ENCODE results near the gene KIZ.

KIZ gene

DNA sequence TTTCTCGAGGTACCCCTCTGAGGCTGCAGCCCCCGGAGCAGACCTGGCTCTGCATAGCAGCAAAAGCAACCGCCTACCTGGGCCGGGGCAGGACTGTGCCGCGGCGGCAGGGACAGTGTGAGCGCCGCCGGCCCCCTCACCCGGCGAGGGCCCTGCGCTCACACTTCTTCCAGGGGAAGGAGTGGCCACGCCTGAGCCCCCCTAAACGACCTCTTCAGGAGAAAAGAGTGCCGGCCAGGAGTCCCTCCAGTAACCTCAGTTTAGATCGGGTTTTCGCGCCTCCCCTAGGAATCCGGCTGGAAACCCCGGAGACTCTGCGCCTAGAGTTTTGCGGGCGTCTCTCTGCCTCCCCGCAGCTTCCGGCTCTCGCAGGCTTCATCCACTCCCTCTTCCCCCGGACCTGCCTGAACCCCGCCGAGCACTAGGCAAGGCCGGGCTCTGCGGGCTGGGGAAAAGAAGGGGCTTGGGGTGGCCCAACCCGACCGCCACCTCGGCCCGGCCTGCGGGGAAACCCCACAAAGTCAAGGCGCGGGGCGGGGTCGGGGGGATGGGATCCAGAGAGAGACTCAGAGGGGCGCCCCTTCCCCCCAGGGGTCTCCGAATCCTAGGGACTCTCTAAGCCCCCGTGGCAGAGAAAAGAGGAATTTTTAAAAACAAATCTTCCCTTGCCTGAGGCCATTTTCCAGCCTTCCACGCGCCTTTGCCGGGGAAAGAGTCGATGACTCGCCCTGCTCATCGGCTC, 20.3 kb upstream of the KIZ start:
- peak; percentile 7 for DNase-seq

DNA sequence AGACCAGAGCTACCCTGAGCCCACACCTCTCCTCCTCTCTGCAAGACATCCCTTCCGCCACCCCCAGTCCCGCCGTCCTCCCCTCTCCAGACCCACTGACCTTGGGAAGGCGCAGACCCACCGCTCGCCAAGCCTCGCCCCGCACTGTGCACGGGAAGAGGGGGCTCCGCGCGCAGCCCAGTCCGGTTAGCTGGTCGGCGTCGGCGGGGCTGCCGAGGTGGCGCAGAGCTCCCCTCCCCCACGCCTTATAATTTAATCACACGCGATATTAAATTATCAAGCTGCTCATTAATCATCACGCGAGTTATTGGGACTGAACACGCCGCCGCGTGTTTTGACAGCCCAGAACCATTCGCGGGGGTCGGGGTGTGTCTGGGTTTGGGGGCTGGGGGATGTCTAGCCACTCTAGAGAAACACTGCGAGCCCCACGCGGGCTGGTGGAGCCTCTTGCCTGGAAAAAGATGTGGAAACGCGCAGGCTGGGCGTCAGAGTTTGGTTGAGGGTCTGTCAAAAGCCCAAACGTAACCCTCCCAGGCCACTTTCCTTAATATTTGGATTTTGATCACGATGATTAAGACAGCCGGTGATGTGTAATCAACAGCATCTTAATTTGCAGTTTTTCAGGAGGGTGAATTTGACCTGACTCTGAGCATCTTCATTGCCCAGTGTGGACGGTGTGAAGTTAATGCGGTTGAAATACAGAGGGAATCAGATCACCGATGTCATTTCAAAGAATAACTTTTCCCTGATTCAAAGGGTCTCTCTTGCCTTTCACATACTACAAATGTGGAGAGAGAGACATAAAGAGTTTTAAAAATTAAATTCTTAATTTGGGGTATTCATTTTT, 19.5 kb upstream of the KIZ start, which contains the start of gene LINC00237:
LINC00237 (minus strand) TSS at position 188 of the 847 bp plus-strand sequence.
- DNase-seq, result no peak

DNA sequence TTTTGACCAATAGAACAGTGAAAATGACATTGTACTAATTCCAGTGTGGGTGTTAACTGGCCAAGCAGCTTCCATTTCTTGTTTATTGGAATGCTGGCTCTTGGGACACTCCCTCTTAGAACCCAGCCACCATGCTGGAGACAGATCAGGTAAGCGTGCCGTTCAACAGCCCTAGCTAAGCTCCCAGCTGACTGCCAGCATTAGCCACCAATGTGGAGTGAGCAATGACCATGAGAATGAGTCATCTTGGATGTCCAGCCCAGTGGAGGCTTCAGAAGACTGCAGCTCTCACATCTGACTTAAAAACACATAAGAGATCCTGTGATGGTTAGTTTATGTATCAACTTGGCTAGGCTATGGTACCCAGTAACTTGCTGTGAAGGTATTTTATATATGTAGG, 16.7 kb upstream of the KIZ start:
- DNase-seq, result no peak

DNA sequence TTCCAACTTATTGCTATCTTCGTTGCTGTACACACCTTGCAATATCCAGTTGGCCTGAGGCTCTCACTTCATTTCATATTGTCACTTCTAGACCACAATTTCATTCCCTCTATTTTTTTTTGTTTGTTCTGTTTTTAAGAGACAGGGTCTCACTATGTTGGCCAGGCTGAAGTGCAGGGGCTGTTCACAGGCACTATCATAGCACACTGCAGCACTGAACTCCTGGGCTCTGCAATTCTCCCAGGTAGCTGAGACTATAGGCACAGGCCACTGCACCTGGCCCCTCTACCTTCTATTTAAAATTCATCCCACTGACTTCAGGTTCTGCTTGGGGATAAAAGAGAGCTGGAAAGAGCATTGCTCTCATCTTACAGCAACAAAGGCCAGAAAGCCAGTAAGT, 15.1 kb upstream of the KIZ start:
- DNase-seq, result no peak

DNA sequence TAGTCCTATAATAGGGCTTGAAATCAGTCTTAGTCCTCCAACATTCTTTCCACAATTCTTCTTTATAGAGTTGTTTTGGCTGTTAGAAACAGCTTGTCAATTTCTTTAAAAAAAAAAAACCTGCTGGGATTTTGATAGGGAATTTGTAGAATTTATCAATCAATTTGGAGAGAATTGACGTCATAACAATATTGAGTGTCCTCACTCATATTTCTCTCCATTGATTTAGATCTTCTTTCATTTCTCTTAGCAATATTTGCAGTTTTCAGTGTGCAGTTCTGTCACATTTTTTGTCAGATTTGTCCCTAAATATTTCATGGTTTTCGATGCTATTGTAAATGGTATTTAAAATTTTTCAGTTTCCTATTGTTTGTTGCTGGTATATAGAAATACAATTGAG, 14.5 kb upstream of the KIZ start:
- DNase-seq, result no peak

DNA sequence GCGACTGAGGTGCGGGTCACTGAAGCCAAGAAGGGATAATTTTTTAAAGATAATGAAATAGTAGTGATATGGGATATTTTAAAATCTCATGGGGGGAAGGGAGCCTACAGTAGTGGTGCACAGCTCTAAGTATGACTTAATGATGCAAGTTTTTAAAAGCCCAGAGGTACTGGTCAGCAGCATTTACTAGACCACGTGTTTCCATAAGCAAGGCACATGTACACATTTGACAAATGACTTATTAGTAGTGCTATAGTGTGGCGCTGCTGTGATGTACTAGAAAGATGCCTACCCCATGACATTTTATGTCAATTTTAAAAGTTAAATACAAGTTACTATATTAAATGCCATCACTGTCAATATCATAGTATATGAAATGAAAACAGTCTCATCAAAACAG, 12.2 kb upstream of the KIZ start:
- DNase-seq, result no peak

DNA sequence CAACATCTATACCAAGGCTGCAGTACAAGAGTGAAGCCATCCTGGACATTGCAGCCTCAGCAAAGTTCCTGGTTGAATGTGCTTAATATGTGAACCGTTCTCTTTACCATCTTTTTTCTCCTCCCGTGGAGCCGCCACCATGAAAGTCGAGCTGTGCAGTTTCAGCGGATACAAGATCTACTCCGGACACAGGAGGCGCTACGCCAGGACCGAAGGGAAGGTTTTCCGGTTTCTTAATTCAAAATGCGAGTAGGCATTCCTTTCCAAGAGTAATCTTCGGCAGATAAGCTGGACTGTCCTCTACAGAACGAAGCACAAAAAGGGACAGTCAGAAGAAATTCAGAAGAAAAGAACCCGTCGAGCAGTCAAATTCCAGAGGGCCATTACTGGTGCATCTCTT, 11.3 kb upstream of the KIZ start:
- no peak for DNase-seq

DNA sequence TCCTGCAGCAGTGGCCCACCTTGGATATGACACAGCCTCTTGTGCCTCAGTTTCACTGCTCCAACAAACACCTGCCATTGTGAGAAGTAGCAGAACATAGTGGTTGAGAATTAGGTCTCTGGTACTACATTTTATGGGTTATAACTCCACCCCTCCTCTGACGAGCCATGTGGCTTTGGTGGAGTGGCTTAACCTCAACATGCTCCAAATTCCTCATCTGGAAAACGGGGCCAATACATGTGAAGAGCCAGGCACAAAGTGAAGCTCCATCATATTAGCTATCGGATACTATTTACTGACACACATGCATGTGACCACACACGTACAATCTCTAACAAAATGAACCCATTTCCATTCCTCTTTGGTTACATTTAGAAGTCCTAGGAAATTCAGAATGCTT, 8.4 kb upstream of the KIZ start:
- DNase-seq, result no peak

DNA sequence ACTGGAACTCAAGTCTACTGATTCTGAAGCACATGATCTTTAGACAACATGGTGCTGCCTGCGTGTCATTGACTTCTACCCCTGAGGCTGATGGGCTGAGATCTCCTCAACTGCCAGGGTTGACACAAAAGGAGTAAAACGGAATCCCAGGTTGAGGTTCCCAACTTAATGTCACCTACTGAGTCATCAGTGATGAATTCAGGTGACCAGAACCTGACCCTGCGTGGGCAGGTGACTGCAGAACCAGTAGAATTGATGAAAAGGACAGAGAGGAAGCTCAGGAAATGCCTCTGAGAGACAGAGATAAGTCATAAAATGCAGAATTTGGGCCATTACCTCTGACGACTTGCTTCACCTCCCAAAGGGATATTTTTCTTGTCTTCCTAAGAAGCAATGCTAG, 7.7 kb upstream of the KIZ start:
- no peak for DNase-seq

DNA sequence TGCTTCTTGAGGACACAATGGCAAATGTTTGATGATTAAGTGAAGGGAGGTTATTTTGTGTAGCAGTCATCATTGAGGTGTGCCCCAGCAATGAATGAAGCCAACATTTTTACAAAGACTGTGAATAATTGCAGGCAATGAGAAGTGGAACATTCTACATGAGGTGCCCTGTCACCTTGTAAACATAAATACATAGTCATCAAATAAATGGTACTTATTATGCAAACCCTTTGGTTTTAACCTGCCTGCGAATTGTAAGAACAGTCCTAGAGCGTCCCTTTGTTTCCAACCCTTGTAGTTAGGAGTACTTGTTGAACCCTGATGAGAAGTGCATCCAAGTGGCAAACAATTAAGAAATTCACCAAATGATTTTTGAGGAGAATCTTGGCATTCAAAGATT, 7.1 kb upstream of the KIZ start:
- no peak for DNase-seq

DNA sequence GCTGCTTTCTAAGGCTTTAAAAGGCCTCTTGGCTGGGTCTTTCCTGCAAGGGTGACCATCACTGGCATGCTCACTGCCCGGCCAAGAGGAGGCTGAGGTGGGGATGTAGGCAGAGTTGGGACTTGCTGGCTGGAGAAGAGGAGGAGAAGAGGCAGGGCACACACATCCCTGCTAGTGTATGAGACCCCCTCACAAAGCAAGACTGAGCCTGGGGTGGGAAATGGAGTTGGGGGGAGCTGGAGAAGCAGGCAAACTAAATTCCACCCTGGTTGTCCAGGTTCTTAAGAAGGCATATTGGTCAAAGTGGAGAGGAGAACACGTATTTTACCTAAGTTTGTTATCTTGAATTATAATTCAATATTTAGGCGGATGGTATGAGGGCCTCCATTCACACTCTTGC, 1.7 kb upstream of the KIZ start:
- DNase-seq, result no peak

DNA sequence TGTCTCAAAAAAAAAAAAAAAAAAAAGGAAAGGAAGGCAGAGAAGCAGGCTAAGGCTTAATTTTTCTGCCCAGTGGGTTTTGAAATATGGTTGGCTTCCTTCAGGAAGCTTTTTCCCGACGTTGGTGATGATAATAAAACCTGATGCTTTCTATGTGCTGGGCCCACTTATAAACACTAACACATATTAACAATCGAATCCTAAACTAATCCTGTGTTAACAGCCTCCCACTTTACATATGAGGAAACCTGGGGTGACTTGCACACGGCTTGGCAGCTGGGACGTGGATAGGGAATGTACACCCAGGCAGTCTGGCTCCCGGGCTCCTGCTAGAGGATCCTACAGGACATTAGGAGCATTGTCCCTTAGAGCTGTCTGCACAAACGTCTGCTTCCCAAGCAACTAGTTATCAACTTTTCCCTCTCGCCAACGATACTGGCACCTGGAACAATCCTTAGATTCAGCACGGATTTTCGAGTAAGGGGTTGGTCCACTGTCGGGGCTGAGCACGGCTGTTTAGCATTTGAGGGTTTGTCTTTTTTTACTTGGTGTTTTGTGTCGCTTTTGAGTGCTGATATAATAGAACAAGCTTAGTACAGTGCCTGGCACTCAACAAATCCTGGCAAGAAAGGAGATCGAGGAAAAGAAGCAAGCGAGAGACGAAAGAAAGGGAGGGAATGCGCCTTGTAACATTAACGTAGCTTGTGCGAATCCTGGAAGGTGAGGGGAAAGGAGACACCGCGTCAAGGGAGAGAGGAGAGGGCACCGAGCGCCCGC, 622 bp upstream of the KIZ start:
- no peak for DNase-seq

DNA sequence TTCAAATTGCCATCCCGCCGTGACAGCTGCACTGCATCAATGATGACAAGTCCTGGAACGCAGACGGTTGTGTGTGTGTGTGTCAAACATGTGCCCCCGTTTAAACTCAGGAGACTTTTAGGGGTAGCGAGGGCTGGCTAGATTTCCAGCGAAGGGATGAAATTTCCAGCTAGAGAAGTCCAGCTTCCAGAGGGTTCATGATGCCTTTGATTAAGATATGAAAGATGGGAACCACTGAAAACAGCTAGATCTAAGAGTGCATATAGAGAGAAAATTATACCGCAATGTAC, 644 bp downstream of the KIZ start:
- DNase-seq, result no peak

DNA sequence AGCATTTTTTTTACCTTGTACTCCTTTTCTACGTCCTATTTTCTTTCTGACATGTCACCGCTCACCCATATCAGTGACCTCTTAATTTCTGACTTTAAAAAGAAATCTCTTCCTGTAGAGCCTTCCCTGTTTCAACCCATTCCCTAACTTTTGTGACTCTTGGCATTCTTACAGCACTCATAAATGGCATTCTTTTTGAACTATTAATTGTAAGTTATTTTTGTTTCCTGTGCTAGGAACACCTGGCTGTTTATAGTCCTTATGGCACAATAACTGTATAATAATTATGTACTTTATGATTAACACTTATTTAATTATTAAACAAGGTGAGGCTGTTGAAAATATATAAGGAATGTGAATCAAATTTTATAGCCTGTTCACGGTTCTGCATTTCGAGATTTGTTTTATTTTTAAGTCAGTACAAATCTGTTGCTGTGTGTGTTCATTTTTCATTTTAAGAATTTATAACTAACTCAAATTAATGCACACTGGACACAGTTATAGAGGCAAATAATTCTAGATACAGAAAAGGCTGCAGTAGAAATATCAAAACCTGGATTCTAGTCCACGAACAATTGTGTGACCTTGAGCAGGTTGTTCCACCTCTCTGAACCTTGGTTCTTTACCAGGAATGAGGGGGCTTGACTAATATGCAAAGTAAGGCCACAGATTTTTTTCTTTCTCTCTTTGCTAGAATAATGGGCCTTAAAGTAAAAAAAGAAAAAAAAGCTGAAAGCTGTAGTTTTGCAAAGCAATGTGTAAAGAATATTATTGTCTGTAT, 1.5 kb downstream of the KIZ start:
- no peak for DNase-seq

DNA sequence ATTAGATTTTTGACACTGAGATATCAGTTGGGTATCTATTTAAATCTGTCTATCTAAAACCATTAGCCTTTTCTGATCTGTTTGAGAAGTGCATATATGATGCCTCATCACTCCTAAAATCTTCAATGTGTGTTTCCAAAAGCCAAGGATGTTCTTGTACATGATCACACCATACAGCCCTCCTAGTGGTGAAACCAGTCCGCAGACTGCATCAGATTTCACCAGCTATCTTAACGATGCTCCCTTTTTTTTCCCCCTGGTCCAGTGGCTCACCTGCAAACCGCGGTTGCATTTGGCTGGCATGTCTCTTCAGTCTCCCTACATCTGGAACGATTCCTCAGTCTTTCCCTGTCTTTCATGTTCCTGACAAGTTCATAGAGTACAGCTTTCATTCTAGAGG, 4.0 kb downstream of the KIZ start:
- no peak for DNase-seq

DNA sequence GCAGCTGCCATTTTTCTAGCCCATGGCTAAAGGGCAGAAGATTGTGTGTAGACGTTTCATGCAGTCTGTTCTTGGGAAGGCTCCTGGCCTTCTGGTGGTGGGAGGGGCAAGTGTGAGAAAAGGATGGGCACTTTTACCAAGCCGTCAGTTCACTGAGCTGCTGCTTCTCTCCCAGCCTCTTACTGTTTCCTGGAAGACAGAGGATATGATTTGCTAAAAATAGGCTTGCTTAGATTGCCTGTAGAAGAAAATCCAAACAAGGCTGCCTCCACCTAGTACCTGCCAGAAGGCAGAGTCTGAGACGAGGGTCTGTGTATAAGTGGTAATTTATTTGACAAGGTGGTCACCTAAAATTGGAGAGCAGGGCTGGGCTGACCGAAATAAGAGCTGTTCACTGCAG, 7.5 kb downstream of the KIZ start:
- DNase-seq, result no peak

DNA sequence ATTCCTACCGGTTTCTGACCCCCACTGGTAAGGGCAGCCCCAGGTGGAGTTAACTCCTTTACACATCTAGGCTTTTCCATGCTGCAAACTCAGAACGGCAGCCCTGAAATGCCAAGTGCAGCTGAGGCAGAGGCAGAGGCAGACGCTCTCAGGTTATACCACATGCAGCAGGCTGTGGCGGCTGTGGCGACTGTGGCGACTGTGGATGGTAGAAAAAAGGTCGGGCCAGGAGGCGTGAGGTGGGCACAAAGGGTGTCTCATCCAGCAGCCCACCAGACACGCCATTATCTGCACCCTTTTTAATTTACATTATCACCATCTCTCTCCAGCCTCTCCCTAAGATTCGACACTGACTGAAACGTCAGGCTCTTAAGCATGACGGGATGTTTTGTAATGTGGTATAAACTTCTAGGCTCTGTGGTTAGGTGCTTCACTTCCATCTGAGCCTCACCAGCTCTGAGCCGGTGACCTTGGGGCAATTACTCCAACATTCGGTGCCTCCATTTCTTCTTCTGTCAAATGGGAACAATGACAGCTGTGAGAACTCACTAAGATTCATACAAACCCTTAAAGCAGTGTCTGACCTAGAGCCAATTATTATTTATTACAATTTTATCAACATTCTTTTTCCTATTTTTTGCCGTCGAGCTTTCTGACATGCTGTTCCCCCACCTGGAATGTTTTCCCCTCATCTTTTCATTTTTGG, 8.2 kb downstream of the KIZ start:
- DNase-seq, result no peak

DNA sequence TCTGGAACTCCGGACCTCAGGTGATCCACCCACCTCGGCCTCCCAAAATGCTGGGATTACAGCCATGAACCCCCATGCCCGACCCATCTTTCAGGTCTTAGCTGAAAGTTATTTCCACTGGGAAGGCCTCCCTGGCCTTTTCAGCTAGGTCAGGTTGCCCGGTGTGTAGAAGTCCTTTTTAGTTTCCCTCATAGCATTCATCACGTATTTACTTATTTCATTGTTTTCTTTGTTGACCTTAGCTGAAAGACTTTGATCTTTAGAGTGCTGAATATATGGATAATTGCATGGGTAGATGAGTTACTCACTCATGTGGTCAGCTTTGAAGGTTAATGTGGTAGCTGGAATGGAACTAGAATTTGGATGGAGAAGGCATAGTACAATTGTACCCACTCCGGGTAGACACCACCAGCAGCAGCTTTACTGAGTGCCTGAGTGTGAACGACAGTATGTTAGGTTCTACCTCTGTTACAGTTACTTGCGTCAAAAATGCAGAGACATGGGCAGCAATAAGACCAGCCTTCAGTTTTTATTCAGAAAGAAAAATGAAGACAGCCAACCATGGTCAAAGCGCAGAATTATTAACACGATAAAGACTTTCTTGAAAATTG, 9.1 kb downstream of the KIZ start:
- no peak for DNase-seq

DNA sequence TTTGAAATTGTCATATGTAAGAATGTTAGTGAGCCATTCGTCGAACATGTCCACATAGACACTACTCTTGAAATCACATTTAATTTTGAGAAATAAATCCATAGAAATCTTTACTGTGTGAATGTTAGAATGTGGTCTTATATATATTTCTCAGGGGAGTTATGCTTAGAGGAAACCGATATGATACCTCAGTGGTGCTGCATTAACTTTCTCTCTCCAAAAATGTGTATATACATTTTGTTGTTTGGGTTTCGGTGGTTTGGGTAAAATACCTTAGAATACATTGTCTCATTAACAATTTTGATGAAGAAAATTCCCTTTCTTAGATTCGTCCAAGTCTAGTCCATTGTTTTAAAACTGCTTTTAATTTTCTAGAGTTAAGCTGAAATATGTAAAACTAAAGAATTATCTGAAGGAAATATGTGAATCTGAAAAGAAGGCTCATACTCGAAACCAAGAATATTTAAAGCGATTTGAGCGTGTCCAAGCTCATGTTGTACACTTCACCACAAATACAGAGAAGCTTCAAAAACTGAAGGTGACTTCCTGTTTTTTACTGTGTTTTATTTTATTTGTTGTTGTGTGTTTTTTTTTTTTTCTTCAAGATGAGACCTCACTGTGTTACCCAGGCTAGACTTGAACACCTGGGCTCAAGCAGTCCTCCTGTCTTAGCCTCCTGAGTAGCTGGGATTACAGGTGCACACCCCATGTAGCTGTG, 10.3 kb downstream of the KIZ start:
- no peak for DNase-seq

DNA sequence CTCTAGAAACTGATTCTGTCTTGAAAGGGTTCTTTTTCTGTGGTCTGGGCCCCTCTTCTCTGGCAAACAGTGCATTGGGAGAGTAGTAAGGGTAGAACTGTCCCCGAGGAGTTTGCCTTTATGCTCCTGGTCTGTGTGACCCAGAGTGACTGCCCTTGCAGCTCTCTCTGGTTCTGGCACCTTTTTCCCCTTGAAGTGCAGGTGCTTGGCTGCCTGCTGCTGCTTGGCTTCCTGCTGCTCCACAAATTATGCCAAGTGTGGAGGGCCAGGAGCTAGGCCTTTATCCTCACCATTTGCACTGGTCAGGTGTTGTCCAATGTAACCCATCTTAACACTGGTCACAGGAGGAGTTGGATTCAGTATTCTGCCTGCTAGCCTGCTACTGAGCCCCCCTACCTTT, 11.2 kb downstream of the KIZ start:
- DNase-seq, result no peak

DNA sequence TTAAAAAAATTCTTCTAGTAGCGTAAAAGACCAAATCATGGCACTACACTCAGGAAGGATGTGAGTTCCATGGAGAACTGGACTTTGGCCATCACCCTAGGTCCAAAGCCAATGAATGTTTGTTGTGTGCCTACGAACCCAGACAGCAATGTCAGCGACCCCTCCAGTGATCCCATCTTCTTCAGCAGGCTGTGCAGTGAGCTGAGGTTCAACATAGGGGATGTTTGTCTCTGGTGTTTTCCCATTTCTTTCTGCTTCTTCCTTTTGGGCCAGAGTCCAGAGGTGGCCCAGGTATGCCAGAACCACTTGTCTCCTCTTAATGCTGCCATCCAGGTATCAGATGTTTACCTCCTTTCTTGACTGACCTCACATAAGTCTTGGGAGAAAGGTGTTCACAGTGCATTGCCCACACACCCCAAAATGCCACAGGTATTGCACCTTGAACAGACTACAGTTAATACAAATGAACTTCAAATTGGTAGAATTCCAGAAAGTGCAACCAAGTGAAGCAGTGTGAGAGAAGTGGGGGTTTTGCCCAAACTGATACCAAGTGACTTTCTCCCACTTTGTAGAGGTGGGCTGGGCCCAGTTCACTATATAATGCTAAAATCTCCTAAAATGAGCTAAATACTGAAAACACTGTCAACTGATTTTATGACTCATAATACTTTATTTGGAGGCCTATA, 14.1 kb downstream of the KIZ start:
- no peak for DNase-seq
